Measurements from ENCODE around the gene NMNAT2. TPM values are rescaled to one million over a fixed set of nuclear protein-coding genes. Genes with fewer than 3 reads are reported as not detected.

Gene NMNAT2
- total and polyA plus RNA-seq, 2 of the 8 experiments (the other 6 are each of a cell fraction or from before 2014, with no cell fraction given): 6.5 to 20.9 TPM

DNA sequence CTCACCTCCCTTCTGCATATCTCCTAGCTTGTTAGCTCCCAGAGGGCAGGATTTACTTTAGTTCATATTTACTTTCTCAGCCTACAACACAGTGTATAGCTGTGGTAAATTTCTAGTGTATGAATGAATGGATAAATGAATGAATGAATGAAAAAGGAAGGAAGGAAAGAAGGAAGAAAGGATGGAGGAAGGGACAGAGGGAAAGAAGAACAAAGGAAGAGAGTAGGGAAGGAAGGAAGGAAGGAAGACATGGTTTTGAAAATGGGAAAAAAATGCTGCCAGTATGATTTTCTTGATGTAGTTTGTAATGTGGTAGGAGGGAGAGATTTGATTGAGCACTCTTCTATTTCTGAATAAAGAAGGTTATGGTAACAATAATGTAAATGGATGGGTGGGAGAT, 185.1 kb downstream of the NMNAT2 start:
- Histone ChIP-seq H2BK20ac (ENCODE audit: low read length) (no peak overlapping the region), H2AK5ac (ENCODE audit: low read depth, low read length) (no peak overlapping the region), H2BK5ac (ENCODE audit: low read depth, low read length) (no peak overlapping the region), H3K79me2 (ENCODE audit: control insufficient read depth in 1 of 2, insufficient read depth in 2 of 2, low read length in 2 of 2) (no peaks in the 10 kb centered on the region), H3K27me3 (replicated peaks in 1 of 4; ENCODE audit: control insufficient read depth in 3 of 4, extremely low read depth in 1 of 4, insufficient read depth in 3 of 4, low read length in 3 of 4) (no peaks in the 10 kb centered on the region), H3K4me2 (ENCODE audit: insufficient read depth in 1 of 2, low read depth in 2 of 2, low read length in 2 of 2) (no peak overlapping the region), H3K36me3 (ENCODE audit: control insufficient read depth in 2 of 4, insufficient read depth in 4 of 4, low read length in 3 of 4) (0 out of 8 replicates have a peak, but pooled peaks cover 0 to 3% (median 0%) of the 10 kb centered on the region in 4 experiments), H4K8ac (ENCODE audit: extremely low read depth, insufficient read depth, low read length) (no peak overlapping the region), H3K4me3 (ENCODE audit: extremely low read depth in 1 of 4, insufficient read depth in 2 of 4, low read depth in 3 of 4, low read length in 4 of 4) (no peak overlapping the region), H3K4ac (replicated peaks; ENCODE audit: insufficient read length, low read depth, low read length) (no peak overlapping the region), H3K4me1 (replicated peaks in 1 of 4; ENCODE audit: control insufficient read depth in 3 of 4, insufficient read depth in 4 of 4, low read length in 3 of 4) (peaks cover 7 to 12% (median 10%) of the 10 kb centered on the region in 4 experiments; a peak in 6 of 7 replicates), H2BK12ac (ENCODE audit: low read depth, low read length) (no peak overlapping the region), H2BK15ac (ENCODE audit: low read length) (no peak overlapping the region), H3K9me3 (ENCODE audit: insufficient read depth in 2 of 2, low read depth in 1 of 2, low read length in 1 of 2) (no peaks in the 10 kb centered on the region), H3K23me2 (ENCODE audit: low read depth, low read length) (no peaks in the 10 kb centered on the region; the same call in 1 of the 2 replicates), H3K14ac (ENCODE audit: insufficient read length) (no peak overlapping the region), H4K5ac (ENCODE audit: insufficient read length, low read depth, low read length) (no peak overlapping the region), H3K18ac (ENCODE audit: extremely low read depth, low read length) (no peak overlapping the region), H3K23ac (ENCODE audit: insufficient read length) (no peak overlapping the region), H3K27ac (ENCODE audit: low read depth, low read length) (no peak overlapping the region), H2BK120ac (replicated peaks; ENCODE audit: low read depth, low read length) (no peak overlapping the region), H3K79me1 (ENCODE audit: low read depth, low read length) (no peaks in the 10 kb centered on the region), H3K9ac (replicated peaks in 1 of 4; ENCODE audit: extremely low read depth in 1 of 4, low read depth in 3 of 4, low read length in 3 of 4) (no peak overlapping the region), H2AFZ (ENCODE audit: low read length) (no peak overlapping the region), H4K91ac (replicated peaks; ENCODE audit: insufficient read length, low read length) (no peak overlapping the region), H3K56ac (replicated peaks; ENCODE audit: insufficient read length, low read depth, low read length) (no peak overlapping the region), H4K20me1 (replicated peaks in 1 of 2; ENCODE audit: control insufficient read depth in 1 of 2, insufficient read depth in 2 of 2, low read length in 2 of 2) (no peaks in the 10 kb centered on the region)
- POLR2A ChIA-PET (ENCODE audit: partially characterized antibody): no interaction called here
- CTCF ChIA-PET (ENCODE audit: partially characterized antibody): interaction anchor here (0.5 to 1.0 kb wide), 2 partner anchors 16 to 246 kb away, joined by 3 read pairs; no protein-coding TSS in a partner anchor
- no peak for DNase-seq (ENCODE audit: low read depth in 1 of 2, low spot score in 2 of 2)
- FAIRE-seq: no peak
- no peak for TF ChIP-seq SIX5 (IDR thresholded peaks at IDR 0.05; ENCODE audit: low read depth, low read length)
- no peak for TF ChIP-seq RFX5 (IDR thresholded peaks at IDR 0.05; ENCODE audit: borderline replicate concordance, low read depth, low read length)
- TF ChIP-seq SP4 (IDR thresholded peaks at IDR 0.05; ENCODE audit: low read length): no peak
- TF ChIP-seq, protein P1, sequence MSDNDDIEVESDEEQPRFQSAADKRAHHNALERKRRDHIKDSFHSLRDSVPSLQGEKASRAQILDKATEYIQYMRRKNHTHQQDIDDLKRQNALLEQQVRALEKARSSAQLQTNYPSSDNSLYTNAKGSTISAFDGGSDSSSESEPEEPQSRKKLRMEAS (IDR thresholded peaks at IDR 0.05): no peak
- no peak for TF ChIP-seq CHD1 (IDR thresholded peaks at IDR 0.05; ENCODE audit: low read depth, low read length)
- TF ChIP-seq POU5F1 (IDR thresholded peaks at IDR 0.05; ENCODE audit: low read depth, low read length): no peak
